ENCODE data around the gene RBM18.

RBM18 gene

GRCh38 chr9:122254761-122255160 lies 9.9 kb downstream of the RBM18 start:
- no peaks in the 10 kb centered on the region for H3K27me3 ChIP-seq (ENCODE audit: insufficient read depth, low read length)
- H3K9me3 ChIP-seq (ENCODE audit: insufficient read depth, low read depth, low read length): no peaks in the 10 kb centered on the region
- peak overlapping the region; percentile 24; the same call in 1 of the 2 replicates for H3K9ac ChIP-seq (ENCODE audit: low read depth, low read length)
- peaks cover 27% of the 10 kb centered on the region for H3K4me1 ChIP-seq (ENCODE audit: insufficient read depth, low read length)
- peaks cover 52% of the 10 kb centered on the region for H3K36me3 ChIP-seq (ENCODE audit: insufficient read depth, low read depth, low read length)
- no peak overlapping the region for H3K27ac ChIP-seq (ENCODE audit: low read length)
- H3K4me3 ChIP-seq (ENCODE audit: low read length): no peak overlapping the region

GRCh38 chr9:122252796-122253195 lies 11.8 kb downstream of the RBM18 start:
- H3K36me3 ChIP-seq (ENCODE audit: insufficient read depth, low read depth, low read length): peaks cover 54% of the 10 kb centered on the region
- no peaks in the 10 kb centered on the region for H3K27me3 ChIP-seq (ENCODE audit: insufficient read depth, low read length)
- no peak overlapping the region; the same call in 1 of the 2 replicates for H3K9ac ChIP-seq (ENCODE audit: low read depth, low read length)
- no peak overlapping the region for H3K4me3 ChIP-seq (ENCODE audit: low read length)
- peak overlapping the region; percentile 28 for H3K27ac ChIP-seq (ENCODE audit: low read length)
- peaks cover 27% of the 10 kb centered on the region for H3K4me1 ChIP-seq (ENCODE audit: insufficient read depth, low read length)
- H3K9me3 ChIP-seq (ENCODE audit: insufficient read depth, low read depth, low read length): no peaks in the 10 kb centered on the region

DNA sequence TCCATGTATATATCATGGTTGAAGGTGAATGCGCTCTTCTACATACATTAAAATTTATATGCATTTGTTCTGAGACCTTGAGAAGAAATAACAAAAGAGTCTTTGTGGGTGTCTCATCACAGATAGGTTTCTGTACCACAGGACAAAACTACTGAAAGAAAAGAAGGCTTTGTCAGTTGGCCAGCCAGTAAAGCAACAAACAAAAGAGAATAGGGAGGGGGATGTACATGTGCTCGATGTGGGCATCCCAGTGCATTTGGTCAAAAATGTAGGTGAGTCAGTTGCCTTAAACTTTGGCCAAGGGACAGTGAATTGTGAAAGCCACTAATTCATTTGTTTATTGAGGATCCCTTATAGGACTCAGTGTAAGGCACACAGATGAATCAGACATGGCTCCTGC lies 13.3 kb downstream of the RBM18 start:
- Histone ChIP-seq H3K27ac (ENCODE audit: low read length) (no peak overlapping the region), H3K9me3 (ENCODE audit: insufficient read depth, low read depth, low read length) (no peaks in the 10 kb centered on the region), H3K27me3 (ENCODE audit: insufficient read depth, low read length) (no peaks in the 10 kb centered on the region), H3K9ac (ENCODE audit: low read depth, low read length) (no peak overlapping the region), H3K4me1 (ENCODE audit: insufficient read depth, low read length) (peaks cover 26% of the 10 kb centered on the region), H3K4me3 (ENCODE audit: low read length) (no peak overlapping the region), H3K36me3 (ENCODE audit: insufficient read depth, low read depth, low read length) (peaks cover 64% of the 10 kb centered on the region)

GRCh38 chr9:122248448-122248865 lies 16.2 kb downstream of the RBM18 start:
- H3K36me3 ChIP-seq (ENCODE audit: insufficient read depth, low read depth, low read length): peaks cover 81% of the 10 kb centered on the region
- H3K4me1 ChIP-seq (ENCODE audit: insufficient read depth, low read length): peaks cover 12% of the 10 kb centered on the region; the same call in 1 of the 2 replicates
- H3K27ac ChIP-seq (ENCODE audit: low read length): no peak overlapping the region
- no peak overlapping the region for H3K4me3 ChIP-seq (ENCODE audit: low read length)
- H3K9me3 ChIP-seq (ENCODE audit: insufficient read depth, low read depth, low read length): no peaks in the 10 kb centered on the region
- no peak overlapping the region for H3K9ac ChIP-seq (ENCODE audit: low read depth, low read length)
- no peaks in the 10 kb centered on the region for H3K27me3 ChIP-seq (ENCODE audit: insufficient read depth, low read length)

DNA sequence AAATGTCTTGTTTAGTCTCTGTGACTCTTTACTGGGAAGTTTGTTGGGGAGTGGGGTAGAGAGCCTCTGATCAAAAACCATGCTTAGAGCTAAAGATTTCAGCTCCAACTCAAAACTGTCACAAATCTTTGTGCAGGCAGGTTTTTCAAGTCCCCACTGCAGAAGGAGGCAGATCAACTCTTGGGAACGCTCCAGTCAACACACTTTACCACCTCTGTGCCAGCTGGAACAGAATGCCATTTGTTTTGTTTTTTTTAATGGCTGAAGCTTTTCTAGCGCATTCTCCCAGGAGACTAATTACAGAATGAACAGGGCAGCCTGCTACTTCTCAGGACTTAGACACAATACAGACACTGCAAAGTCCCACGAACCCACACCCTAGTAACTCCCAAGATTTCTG lies 18.0 kb downstream of the RBM18 start:
- no peak overlapping the region for H3K27ac ChIP-seq (ENCODE audit: low read length)
- H3K4me1 ChIP-seq (ENCODE audit: insufficient read depth, low read length): no peaks in the 10 kb centered on the region
- no peak overlapping the region for H3K4me3 ChIP-seq (ENCODE audit: low read length)
- no peaks in the 10 kb centered on the region for H3K9me3 ChIP-seq (ENCODE audit: insufficient read depth, low read depth, low read length)
- H3K36me3 ChIP-seq (ENCODE audit: insufficient read depth, low read depth, low read length): peaks cover 85% of the 10 kb centered on the region
- no peak overlapping the region for H3K9ac ChIP-seq (ENCODE audit: low read depth, low read length)
- no peaks in the 10 kb centered on the region for H3K27me3 ChIP-seq (ENCODE audit: insufficient read depth, low read length)

DNA sequence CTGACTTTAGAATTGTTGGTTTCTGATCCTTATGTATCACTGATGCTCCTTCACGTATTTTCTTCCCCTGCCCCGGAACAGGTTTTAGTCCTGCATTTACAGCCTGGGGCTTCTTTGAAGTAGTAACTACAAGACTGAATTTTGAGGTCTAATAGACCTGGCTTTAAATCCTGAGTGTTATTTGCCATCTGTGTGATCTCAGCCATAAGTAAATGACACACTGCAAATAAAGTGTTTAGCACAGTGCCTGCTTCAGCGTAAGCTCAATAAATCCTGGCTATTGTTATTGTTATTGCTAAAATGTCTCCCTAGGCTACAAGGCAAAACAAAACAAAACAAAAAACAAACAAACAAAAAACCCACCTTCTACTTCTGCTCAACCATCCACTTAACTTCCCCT lies 20.3 kb downstream of the RBM18 start:
- H3K27me3 ChIP-seq (ENCODE audit: insufficient read depth, low read length): no peaks in the 10 kb centered on the region
- no peak overlapping the region for H3K27ac ChIP-seq (ENCODE audit: low read length)
- H3K36me3 ChIP-seq (ENCODE audit: insufficient read depth, low read depth, low read length): peaks cover 84% of the 10 kb centered on the region
- H3K4me3 ChIP-seq (ENCODE audit: low read length): no peak overlapping the region
- H3K9me3 ChIP-seq (ENCODE audit: insufficient read depth, low read depth, low read length): no peaks in the 10 kb centered on the region
- H3K9ac ChIP-seq (ENCODE audit: low read depth, low read length): no peak overlapping the region
- no peaks in the 10 kb centered on the region for H3K4me1 ChIP-seq (ENCODE audit: insufficient read depth, low read length)

DNA sequence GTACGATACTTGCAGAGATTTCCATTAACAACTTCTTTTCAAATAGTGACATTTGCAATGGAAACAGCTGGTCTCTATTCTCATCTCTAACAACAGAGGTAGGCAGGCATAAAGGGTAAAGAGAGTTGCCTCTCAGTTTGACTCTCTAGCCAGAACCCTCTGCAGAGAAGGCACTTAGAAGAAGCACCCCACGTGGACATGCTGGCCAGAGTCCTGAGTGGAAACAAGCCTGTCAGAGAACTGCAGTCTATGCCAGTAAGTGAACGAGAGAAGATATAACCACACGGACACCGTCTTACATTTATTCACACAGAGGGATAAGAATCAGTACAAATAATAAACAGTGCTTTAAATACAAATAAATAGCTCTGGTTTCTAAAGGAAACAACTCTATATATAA lies 24.9 kb downstream of the RBM18 start:
- Histone ChIP-seq H3K27me3 (ENCODE audit: insufficient read depth, low read length) (peaks cover 8% of the 10 kb centered on the region; the same call in 1 of the 2 replicates), H3K4me1 (ENCODE audit: insufficient read depth, low read length) (no peaks in the 10 kb centered on the region), H3K27ac (ENCODE audit: low read length) (no peak overlapping the region), H3K36me3 (ENCODE audit: insufficient read depth, low read depth, low read length) (peaks cover 52% of the 10 kb centered on the region), H3K4me3 (ENCODE audit: low read length) (no peak overlapping the region), H3K9ac (ENCODE audit: low read depth, low read length) (no peak overlapping the region), H3K9me3 (ENCODE audit: insufficient read depth, low read depth, low read length) (no peaks in the 10 kb centered on the region)

DNA sequence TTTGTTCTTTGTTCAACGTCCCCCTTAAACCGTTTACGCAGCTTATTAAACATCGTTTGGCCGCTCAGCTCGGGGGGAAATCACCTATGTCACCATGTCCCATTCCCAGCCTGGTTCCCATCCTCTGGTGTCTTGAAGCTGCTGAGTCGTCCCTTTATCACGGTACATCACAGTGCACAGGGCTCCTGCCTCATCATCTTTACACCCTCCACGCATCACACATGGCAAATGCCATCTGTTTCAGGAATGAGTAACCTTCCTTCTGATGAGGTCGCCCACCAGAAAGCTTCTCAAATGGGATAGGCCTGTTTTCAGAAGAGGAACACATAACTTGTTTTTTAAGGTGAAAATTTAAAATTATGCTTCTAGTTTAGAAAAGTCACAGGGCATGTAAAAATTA lies 28.0 kb downstream of the RBM18 start:
- peaks cover 4% of the 10 kb centered on the region; the same call in 1 of the 2 replicates for H3K4me1 ChIP-seq (ENCODE audit: insufficient read depth, low read length)
- peaks cover 38% of the 10 kb centered on the region for H3K27me3 ChIP-seq (ENCODE audit: insufficient read depth, low read length)
- H3K4me3 ChIP-seq (ENCODE audit: low read length): no peak overlapping the region
- no peak overlapping the region for H3K9ac ChIP-seq (ENCODE audit: low read depth, low read length)
- H3K9me3 ChIP-seq (ENCODE audit: insufficient read depth, low read depth, low read length): no peaks in the 10 kb centered on the region
- no peak overlapping the region for H3K27ac ChIP-seq (ENCODE audit: low read length)
- peaks cover 24% of the 10 kb centered on the region; the same call in 1 of the 2 replicates for H3K36me3 ChIP-seq (ENCODE audit: insufficient read depth, low read depth, low read length)

DNA sequence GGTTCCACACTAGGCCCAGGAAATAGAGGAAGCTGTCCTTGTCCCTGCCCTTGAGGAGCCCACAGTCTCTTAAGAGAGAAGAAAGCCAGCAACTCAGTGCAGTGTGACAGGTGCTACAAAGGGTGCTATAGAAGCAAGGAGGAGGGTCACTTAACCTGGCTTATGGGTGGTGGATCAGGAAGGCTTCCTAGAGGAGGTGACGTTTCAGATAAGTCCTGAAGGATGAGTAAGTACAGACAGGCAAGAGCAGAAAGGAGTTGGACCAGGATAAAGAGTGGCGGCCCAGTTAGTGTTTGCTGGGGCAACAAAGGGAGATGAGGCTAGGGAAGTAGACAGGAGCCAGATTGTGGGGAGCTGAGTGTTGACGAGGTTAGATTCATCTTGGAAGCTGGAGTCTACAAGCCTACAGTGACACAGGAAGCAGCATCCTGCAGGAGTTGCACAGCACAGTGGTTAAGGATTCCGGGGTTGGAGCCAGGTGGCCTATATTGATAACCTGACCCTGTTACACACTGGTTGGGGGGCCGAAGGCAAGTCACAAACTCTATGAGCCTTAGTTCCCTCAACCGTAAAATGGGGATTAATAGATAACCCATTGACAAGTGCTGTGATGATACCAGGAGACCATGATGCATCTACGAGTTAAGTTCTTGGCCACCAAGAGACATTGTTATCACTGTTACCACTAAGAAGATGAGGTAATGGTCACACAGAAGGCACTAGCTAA lies 30.5 kb downstream of the RBM18 start:
- Histone ChIP-seq H3K27ac (ENCODE audit: low read length) (no peak overlapping the region), H3K4me1 (ENCODE audit: insufficient read depth, low read length) (peaks cover 4% of the 10 kb centered on the region; the same call in 1 of the 2 replicates), H3K4me3 (ENCODE audit: low read length) (no peak overlapping the region), H3K36me3 (ENCODE audit: insufficient read depth, low read depth, low read length) (peaks cover 4% of the 10 kb centered on the region; the same call in 1 of the 2 replicates), H3K27me3 (ENCODE audit: insufficient read depth, low read length) (peaks cover 63% of the 10 kb centered on the region), H3K9ac (ENCODE audit: low read depth, low read length) (no peak overlapping the region), H3K9me3 (ENCODE audit: insufficient read depth, low read depth, low read length) (no peaks in the 10 kb centered on the region)

DNA sequence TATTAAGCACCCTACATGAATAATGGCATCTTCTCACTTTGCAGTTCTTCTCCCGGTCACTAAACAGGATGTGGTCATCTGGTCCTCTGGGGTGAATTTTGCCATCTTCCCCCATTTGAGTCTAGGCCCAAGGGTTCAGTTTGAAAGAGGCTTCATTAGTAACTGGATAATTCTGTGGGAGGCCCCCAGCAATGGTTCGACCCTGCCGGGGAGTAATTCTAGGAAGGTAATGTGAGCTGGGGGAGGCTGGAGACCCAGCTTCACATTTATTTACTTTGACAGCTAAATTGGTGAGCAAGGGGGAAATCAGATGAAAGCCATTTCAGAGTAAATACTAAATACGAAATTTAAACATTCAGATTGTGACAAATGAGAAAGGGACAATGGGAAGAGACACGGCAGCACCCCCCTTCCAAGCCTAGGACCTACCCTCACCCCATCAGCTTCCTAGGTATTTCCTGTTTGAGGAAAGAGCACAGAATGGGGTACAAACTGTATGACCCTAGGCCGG lies 31.8 kb downstream of the RBM18 start:
- Histone ChIP-seq H3K4me1 (ENCODE audit: insufficient read depth, low read length) (peaks cover 4% of the 10 kb centered on the region; the same call in 1 of the 2 replicates), H3K4me3 (ENCODE audit: low read length) (no peak overlapping the region), H3K9ac (ENCODE audit: low read depth, low read length) (no peak overlapping the region), H3K27ac (ENCODE audit: low read length) (no peak overlapping the region), H3K9me3 (ENCODE audit: insufficient read depth, low read depth, low read length) (no peaks in the 10 kb centered on the region), H3K27me3 (ENCODE audit: insufficient read depth, low read length) (peaks cover 77% of the 10 kb centered on the region), H3K36me3 (ENCODE audit: insufficient read depth, low read depth, low read length) (no peaks in the 10 kb centered on the region)

- Histone ChIP-seq H3K4me3 (ENCODE audit: low read length) (no peak overlapping the region), H3K4me1 (ENCODE audit: insufficient read depth, low read length) (peaks cover 4% of the 10 kb centered on the region; the same call in 1 of the 2 replicates), H3K27me3 (ENCODE audit: insufficient read depth, low read length) (peaks cover 100% of the 10 kb centered on the region), H3K27ac (ENCODE audit: low read length) (no peak overlapping the region), H3K36me3 (ENCODE audit: insufficient read depth, low read depth, low read length) (no peaks in the 10 kb centered on the region), H3K9me3 (ENCODE audit: insufficient read depth, low read depth, low read length) (peaks cover 6% of the 10 kb centered on the region; the same call in 1 of the 2 replicates), H3K9ac (ENCODE audit: low read depth, low read length) (no peak overlapping the region)
Observed at GRCh38 chr9:122229485-122229837, 35.2 kb downstream of the RBM18 start.
